ENCODE data around the gene PSMG4. TPM values are rescaled to one million over a fixed set of nuclear protein-coding genes. Genes with fewer than 3 reads are reported as not detected.

PSMG4 gene
- total and polyA plus RNA-seq, 8 donors = 4.0 to 92.7 (median 27.4) TPM

GRCh38 chr6:3286641-3287171, 28.0 kb downstream of the PSMG4 start:
- H3K27me3 ChIP-seq = no peaks in the 10 kb centered on the region
- TF ChIP-seq EP300 (IDR thresholded peaks at IDR 0.05) = no peak
- no peak for TF ChIP-seq POLR2AphosphoS5 (IDR thresholded peaks at IDR 0.05)
- TF ChIP-seq CTCF (IDR thresholded peaks at IDR 0.05) = no peak
- TF ChIP-seq POLR2A (IDR thresholded peaks at IDR 0.05) = no peak
- intact Hi-C loops (cut with DNase I; ENCODE audit: low total_unique reads) = no loop called here
- H3K4me3 ChIP-seq = no peak overlapping the region
- H3K4me1 ChIP-seq = peaks cover 0 to 17% (median 8%) of the 10 kb centered on the region in 4 donors
- H3K27ac ChIP-seq = no peak overlapping the region
- H3K9me3 ChIP-seq = no peaks in the 10 kb centered on the region
- peaks cover 5 to 90% (median 51%) of the 10 kb centered on the region in 4 donors for H3K36me3 ChIP-seq
- 94 to 96% (median 95%) methylated on average over 19 to 24 of the region's 24 CpGs for WGBS, 5 donors
- no peak for DNase-seq

- Histone ChIP-seq H3K27me3 (no peaks in the 10 kb centered on the region), H3K27ac (no peak overlapping the region), H3K9me3 (no peaks in the 10 kb centered on the region), H3K4me1 (peaks cover 0 to 11% (median 5%) of the 10 kb centered on the region in 4 donors), H3K4me3 (no peak overlapping the region), H3K36me3 (peaks cover 5 to 91% (median 47%) of the 10 kb centered on the region in 4 donors)
- TF ChIP-seq EP300 (IDR thresholded peaks at IDR 0.05) = no peak
- no peak for TF ChIP-seq POLR2AphosphoS5 (IDR thresholded peaks at IDR 0.05)
- TF ChIP-seq POLR2A (IDR thresholded peaks at IDR 0.05) = no peak
- no peak for TF ChIP-seq CTCF (IDR thresholded peaks at IDR 0.05)
- intact Hi-C loops (cut with DNase I; ENCODE audit: low total_unique reads) = no loop called here
- DNase-seq = no peak
- 73 to 88% (median 81%) methylated on average over 9 of the region's 9 CpGs for WGBS, 5 donors
These were observed 28.6 kb downstream of the PSMG4 start for GRCh38 chr6:3287308-3287707.

- Histone ChIP-seq H3K36me3 (peaks cover 5 to 88% (median 44%) of the 10 kb centered on the region in 4 donors), H3K4me1 (peaks cover 0 to 3% (median 1%) of the 10 kb centered on the region in 4 donors), H3K9me3 (no peaks in the 10 kb centered on the region), H3K27ac (no peak overlapping the region), H3K4me3 (no peak overlapping the region), H3K27me3 (no peaks in the 10 kb centered on the region)
- 69 to 80% (median 77%) methylated on average over 17 of the region's 17 CpGs for WGBS, 5 donors
- no peak for DNase-seq
- intact Hi-C loops (cut with DNase I; ENCODE audit: low total_unique reads) = no loop called here
- TF ChIP-seq EP300 (IDR thresholded peaks at IDR 0.05) = no peak
- no peak for TF ChIP-seq POLR2A (IDR thresholded peaks at IDR 0.05)
- TF ChIP-seq POLR2AphosphoS5 (IDR thresholded peaks at IDR 0.05) = no peak
- no peak for TF ChIP-seq CTCF (IDR thresholded peaks at IDR 0.05)
These were observed 29.4 kb downstream of the PSMG4 start for GRCh38 chr6:3287976-3288707.

- Histone ChIP-seq H3K36me3 (peaks cover 2 to 83% (median 36%) of the 10 kb centered on the region in 4 donors), H3K27ac (no peak overlapping the region), H3K4me1 (peaks cover 0 to 3% (median 0%) of the 10 kb centered on the region in 4 donors), H3K4me3 (no peak overlapping the region), H3K27me3 (no peaks in the 10 kb centered on the region), H3K9me3 (no peaks in the 10 kb centered on the region)
- DNase-seq = no peak
- intact Hi-C loops (cut with DNase I; ENCODE audit: low total_unique reads) = no loop called here
- WGBS, 5 donors = 83 to 96% (median 84%) methylated on average over 10 to 21 of the region's 21 CpGs
- TF ChIP-seq POLR2AphosphoS5 (IDR thresholded peaks at IDR 0.05) (no peak), CTCF (IDR thresholded peaks at IDR 0.05) (no peak), EP300 (IDR thresholded peaks at IDR 0.05) (no peak), POLR2A (IDR thresholded peaks at IDR 0.05) (no peak)
These were observed 30.2 kb downstream of the PSMG4 start for GRCh38 chr6:3288711-3289663.

Measured in stomach (tissue), 9 donors.